ENCODE data around the gene EVA1C.
"Not testable (repeated sequence)": the region's sequence is repeated elsewhere in the genome, so short reads cannot be mapped to it uniquely, and the experiment has no call there.

The EVA1C gene

DNA sequence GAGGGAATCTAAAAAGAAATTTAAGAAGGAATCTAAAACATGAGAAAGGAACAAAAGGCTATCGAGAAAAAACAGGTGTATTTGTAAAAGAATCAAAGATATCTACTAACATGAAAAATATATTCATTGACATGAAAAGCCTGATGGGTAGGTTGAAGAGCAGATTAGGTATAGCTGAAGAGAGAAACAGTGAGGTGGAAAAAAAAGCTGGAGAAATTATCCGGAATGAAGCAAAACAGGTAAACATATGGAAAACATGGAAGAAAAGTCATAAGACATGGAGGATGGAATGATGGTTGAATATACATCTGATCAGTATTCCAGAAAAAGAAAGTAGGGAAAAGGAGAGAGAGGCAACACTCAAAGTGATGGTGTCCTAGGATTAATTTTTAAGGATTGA lies 9.6 kb downstream of the EVA1C start:
- intact Hi-C loops (cut with DNase I) = no loop called here

DNA sequence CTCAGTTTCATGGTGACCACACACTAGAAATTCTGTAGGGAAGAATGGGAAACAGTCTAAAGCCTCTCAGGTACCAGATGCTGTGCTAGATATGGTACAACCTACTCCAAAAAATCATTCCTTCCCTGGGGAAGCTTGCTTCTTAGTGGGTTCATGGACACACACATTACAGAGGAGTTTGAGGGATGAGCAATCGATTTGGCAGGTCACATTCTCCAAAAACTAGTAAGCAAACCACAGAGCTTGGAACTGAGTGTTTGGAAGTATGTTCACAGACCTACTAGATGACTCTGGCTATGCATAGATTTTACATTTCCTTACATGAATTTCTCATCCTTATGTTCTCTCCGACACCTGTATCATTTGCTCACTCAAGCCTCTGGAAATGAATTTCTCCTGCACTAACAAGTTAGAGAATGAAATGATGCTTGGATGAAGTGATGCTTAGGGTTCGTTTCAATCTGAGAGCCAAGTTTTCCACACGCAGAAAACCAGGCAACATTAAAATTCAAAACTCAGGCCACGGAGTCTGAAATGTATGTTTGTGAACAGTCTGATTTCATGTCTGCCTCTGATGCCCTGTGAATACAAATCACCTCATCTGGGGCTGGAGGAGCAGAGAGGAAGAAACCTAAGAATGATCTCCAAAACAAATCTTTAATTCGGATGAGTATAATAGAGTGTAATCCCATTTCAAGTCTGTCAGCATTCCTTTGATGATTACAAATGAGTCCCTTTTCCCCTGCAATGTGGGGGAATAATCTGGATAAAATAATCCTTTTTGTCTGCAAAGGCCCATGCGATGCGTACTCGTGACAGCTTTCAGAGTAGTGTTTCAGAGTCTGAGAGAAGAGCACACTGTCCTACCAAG lies 11.0 kb downstream of the EVA1C start:
- intact Hi-C loops (cut with DNase I) = no loop called here
- DNase-seq = no peak

More for the DNA sequence above, 9.6 kb downstream of the EVA1C start:
- no peak for DNase-seq

DNA sequence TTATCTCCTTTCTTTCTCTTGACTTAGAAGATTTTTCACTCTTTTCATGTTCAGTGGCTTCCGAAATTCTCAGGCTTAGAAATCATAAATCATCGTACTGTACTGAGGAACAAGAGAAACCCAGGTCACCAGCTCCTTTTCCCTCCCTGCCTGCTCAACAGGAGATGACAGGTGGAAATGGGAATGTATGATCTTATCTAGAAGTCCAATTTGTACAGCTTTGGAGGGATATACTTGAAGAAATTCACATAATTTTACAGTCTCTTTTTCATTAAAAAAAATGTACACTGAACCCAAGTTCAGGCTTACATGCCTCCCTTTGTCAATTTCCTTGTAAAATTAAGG lies 11.7 kb downstream of the EVA1C start:
- intact Hi-C loops (cut with DNase I) = no loop called here

DNA sequence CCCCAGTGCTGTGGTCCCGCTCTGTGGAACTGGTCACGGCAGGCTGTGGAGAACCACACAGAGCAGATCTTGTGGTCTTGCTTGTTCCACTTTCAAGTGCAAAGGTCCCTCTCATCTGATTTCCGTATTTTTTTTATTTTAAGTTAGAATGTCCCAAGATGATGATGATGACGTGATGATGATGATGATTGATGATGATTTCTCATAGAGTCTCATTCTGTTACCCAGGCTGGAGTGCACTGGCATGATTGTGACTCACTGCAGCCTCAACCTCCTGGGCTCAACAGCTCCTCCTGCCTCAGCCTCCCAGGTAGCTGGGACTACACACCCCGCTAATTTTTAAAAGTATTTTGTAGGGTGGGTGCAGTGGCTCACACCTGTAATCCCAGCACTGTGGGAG lies 12.2 kb downstream of the EVA1C start:
- intact Hi-C loops (cut with DNase I) = loop anchor here (5.0 kb wide), 1 partner anchor 143 kb away; no protein-coding TSS in a partner anchor
- DNase-seq = no peak

More for the DNA sequence above, 11.7 kb downstream of the EVA1C start:
- no peak for DNase-seq

DNA sequence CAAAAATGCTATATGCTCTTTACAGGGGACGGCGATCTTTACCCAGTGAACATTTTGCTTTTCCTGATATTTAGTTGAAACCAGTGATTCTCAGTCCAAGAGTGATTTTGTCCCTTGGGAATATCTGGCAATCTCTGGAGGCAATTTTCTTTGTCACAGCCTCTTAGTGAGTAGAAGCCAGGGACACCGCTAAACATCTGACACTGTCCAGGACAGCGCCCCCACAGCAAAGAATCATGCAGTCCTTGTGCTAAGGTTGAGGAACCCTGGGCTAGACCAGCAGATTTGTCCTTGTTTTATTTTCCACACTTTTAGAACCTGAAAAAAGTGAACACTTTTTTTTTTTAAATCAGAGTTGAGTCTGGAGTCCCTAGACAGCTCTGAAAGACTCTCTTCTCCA lies 13.1 kb downstream of the EVA1C start:
- DNase-seq = no peak
- intact Hi-C loops (cut with DNase I) = loop anchor here (5.0 kb wide), 1 partner anchor 142 kb away; no protein-coding TSS in a partner anchor

DNA sequence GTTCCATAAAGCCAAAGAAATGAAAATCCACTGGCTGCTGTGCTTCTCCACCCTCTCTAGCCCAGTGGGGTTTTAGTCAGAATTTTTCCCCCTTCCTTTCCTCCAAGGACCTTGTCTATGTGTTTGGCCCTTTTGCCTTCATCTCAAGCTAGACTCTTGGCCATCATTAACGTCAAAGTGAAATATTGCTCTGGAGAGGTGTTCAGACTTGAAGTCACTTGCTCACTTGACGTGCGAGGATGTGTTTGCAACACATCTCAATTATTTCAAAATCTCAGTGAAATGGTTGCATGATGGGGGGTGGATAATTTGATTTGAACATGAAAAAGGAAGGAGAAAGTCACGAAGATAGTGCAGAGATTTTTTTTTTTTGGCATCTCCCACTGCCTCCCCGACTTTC lies 13.6 kb downstream of the EVA1C start:
- DNase-seq = no peak
- intact Hi-C loops (cut with DNase I) = loop anchor here (5.0 kb wide), 1 partner anchor 141 kb away; no protein-coding TSS in a partner anchor

DNA sequence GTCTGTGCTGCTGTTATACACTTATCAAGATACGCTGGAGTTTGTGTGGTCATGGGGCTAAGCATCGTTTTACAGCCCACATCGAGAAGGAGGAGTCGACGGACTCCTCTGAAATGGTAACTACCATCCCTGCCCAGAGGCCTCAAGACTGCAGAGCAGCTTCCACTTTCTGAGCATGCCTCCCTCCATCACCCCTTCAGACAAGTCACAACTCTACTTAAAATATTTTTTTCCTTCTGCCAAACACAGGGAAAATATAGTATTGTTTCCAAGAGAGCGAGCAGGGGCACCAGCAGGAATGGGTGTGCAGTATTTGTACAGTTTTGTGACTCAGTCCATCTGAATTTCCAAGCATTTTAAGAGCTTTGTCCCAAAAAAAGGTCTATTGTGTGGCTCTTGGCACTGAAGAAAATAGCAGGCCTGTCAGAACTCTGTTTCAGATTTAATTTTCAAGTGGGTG lies 14.1 kb downstream of the EVA1C start:
- intact Hi-C loops (cut with DNase I) = loop anchor here (5.0 kb wide), 1 partner anchor 141 kb away; no protein-coding TSS in a partner anchor
- peak in 1 of 10 donors; percentile 27 for DNase-seq

DNA sequence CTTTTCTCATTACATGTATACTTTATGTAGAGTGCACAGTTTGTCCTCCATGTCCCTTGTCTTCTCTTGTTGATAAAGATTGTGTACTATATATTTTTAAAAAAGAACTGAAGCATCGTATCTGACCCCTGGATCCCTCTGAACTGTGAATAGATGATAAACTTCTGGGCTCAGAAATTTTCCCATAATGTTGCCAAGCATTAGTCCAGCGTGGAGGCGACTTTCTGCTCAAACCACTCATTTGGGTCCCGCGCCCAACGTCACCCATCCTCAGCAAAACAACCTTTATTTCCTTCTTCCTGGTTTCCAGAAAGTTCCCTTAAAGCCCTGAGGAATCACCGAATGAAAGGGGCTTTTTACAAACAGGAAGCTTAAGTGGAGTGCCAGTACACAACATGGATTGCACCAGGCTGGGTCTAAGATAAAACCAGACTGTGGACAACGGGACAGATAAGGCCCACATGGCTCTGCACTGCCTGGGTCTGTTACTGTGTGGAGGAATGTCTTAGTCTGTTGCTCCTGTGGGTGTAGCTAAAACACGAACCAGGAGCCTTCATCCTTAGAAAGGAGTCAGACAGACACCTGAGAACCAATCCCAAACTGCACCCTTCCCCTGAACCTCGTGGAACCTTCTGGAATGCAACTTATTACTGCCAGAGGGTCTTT lies 15.6 kb downstream of the EVA1C start:
- intact Hi-C loops (cut with DNase I) = loop anchor here (5.0 kb wide), 1 partner anchor 139 kb away; no protein-coding TSS in a partner anchor

DNA sequence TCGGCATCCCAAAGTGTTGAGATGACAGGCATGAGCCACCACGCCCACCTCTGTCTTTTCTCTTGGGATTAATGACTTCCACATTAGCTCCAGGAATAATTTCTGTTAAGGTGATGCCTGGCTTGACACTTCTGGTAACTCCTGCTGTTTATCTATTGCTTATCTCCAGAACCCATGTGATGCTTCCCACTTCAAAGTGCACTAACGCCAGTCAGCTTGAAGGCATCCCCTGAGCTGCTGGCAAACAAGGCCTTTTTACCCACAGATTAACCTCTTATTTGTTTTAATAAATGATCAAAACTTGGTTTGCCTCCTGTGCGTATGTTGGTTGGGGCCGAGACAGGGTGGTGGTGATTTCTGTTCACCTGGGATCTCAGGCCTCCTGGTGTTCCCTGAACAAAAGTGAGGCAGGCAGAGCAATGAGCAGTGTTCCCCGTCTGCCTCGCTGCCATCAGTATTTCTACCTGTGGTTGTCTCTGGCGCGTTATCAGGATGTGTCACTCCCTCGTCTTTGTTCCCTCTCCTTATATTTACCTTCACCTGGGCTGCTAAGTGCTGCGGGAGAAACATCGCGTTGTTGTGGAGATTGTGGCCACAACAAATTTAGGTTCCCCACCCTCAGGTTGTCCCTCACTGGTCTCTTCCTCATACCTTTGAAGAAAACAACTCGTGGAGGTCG lies 20.6 kb downstream of the EVA1C start:
- intact Hi-C loops (cut with DNase I); DNase-seq: not testable (repeated sequence)

More for the DNA sequence above, 15.6 kb downstream of the EVA1C start:
- DNase-seq = no peak

DNA sequence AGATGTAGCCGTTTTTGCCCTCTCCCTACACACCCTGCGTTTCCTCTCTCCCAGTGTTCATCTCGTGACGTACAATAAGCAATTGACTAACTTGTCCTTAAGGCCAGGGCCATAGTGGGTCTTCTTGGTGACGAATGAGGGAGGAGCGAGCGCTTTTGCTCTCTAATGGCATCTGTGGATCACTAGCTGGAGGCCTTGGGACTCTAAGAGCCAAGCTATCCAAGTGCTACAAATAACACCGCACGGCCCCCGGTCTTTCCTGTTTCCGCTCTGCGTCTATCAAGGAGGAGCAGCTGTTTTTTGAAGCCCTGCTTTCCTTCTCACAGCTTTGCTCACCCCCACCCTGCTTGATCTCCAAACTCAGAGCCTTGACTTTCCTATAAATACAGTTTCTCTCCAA lies 25.2 kb downstream of the EVA1C start:
- DNase-seq = peak in 1 of 10 donors; percentile 62
- intact Hi-C loops (cut with DNase I) = no loop called here

DNA sequence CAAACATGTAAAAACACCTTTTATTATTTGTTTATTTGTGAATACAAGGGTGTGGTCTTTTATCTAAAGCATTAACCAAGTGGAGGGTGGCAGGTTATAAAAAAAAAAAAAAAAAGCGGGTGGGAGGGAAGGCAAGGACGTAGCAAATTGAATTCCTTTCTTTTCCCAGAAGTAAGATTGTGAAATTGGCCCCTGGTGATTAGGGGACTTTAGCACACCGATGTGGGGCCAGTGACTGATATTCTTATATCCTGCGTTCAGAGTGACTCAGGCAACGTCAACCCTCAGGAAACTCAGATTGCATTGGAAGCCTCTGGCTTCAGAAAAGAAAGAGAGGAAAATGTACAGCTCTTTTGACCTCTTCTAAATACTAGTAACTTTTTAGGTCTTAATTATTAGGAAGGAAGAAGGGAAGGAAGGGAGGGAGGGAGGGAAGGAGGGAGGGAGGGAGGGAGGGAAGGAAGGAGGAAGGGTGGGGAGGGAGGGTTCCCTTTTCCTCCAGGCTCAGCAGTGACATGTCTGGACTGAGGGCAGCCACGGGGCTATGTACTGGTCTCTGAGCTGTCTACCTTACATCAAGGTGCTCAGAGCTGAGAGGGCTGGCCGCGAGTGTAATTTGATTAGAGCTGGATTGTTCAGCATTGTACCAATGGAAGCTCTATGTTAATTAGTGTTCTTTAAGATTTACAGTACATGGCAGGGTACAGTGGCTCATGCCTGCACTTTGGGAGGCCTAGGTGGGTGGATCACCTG lies 30.2 kb downstream of the EVA1C start:
- intact Hi-C loops (cut with DNase I) = no loop called here
- peak in 1 of 10 donors; percentile 40 for DNase-seq

DNA sequence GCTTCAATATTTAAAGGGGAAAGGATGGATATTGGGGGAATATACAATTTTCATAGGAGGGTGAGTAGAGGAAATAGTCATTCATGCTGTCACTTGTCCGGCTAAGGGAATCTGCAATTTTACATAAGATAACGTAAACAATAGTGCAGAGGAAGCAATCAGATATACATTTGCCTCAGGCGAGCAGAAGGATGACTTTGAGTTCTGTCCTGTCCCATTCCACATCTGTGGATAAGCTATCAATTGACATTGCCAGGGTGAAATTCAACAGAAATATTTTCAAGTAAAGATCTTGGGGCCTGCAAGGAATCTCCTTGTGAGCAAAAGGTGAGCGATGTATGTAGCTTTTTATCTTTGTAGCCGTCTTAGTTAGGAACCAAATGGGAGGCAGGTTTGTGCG lies 32.6 kb downstream of the EVA1C start:
- intact Hi-C loops (cut with DNase I) = no loop called here
- peak in 1 of 10 donors; percentile 2 for DNase-seq

DNA sequence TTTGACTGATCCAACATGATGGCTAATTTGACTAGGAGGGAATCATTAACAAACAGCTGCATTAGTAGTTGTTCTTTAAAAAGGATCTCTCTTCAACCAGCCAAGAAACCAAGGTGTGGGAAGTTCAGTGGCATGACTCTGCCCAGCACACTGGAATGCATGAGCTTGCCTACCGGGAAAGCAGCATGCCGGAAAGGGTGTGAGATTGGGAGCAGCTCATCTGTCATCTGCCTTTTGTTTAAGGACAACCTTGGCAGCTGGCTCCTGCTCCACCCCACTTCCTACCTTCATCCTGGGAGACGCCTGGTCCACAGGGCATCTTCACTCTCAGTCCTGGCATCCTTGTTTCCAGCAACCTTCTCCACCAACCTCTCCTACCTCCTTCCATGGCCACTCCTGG lies 33.9 kb downstream of the EVA1C start:
- DNase-seq = peak in 1 of 10 donors; percentile 50
- intact Hi-C loops (cut with DNase I) = not testable (repeated sequence)

DNA sequence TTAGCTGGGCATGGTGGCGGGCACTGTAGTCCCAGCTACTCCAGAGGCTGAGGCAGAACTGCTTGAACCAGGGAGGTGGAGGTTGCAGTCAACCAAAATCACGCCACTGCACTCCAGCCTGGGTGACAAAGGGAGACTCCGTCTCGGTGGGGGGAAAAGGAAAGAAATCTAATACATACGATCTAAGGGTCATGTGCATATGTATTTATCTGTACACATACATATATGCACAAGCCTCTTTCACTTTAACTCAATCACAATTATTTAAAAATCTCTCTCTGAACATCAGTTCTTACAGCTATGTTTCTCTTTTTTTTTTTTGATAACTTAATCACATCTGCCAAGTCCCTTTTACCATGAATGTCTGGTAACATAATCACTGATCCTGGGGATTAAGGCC lies 34.7 kb downstream of the EVA1C start:
- peak in 1 of 10 donors; percentile 16 for DNase-seq
- intact Hi-C loops (cut with DNase I) = no loop called here

DNA sequence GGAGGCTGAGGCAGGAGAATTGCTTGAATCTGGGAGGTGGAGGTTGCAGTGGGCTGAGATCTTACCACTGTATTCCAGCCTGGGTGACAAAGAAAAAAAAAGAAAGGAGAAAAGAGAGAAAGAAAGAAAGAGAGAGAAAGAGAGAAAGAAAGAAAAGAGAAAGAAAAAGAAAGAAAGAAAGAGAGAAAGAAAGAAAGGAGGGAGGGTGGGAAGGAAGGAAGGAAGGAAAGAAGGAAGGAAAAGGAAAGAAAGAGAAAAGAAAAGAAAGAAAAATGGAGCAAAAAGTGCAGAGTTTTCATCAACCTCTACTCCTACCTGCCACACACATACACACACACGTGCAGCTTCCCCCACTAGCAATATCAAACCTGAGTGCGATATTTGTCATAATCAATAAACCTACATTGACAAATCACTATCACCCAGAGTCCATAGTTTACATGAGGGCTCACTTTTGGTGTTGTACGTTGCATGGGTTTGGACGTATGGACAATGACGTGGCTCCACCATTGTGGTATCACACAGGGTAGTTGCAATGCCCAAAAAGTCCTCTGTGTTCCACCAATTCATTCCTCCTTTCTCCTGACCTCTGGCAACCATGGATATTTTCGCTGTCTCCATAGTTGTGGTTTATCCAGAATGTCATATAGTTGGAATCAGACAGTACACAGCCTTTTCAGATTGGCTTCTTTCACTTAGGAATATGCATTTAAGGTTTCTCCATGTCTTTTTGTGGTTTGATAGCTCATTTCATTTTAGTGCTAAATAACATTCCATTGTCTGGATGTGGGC lies 36.5 kb downstream of the EVA1C start:
- intact Hi-C loops (cut with DNase I) = no loop called here
- peak in 1 of 10 donors; percentile 3 for DNase-seq

DNA sequence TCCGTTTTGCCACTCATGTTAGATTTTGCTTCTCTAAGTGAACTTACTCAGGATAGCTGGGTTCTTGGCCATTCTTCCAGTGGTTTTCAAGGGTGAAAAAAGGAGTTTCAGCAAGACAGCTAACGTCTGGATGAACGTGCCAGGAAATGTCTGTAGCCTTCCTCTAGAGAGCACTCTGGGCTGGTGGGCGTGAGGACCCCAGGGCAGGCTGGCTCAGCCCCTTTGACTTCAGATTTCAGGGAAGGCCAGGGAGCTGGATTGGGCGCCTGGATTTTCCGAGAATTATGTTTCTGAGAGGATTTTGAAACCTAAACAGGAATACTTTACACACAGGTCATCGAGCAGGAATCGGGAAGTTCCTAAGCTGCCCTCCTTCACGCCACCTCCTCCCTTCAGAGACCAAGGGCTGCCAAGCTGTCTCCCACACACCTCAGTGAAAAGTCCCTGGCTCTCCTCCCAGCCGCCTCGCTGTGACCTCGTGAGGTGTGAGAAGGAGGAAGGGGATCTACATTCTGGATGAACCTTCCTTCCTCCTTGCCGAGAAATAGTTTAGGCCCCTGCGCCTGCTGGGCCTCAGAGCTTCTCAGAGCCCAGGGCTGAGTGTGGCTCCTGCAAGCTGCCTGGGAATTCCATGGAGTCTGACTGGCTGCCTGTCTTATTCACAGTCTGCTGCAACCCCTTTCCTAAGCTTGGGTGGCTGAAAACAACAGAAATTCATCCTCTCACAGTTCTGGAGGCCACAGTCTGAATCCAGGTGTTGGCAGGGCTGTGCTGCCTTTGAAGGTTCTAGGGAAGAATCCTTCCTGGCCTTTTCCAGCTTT lies 38.6 kb downstream of the EVA1C start:
- DNase-seq = peak in 3 of 10 donors; percentile 21 to 84 (median 79)
- intact Hi-C loops (cut with DNase I) = not testable (repeated sequence)

DNA sequence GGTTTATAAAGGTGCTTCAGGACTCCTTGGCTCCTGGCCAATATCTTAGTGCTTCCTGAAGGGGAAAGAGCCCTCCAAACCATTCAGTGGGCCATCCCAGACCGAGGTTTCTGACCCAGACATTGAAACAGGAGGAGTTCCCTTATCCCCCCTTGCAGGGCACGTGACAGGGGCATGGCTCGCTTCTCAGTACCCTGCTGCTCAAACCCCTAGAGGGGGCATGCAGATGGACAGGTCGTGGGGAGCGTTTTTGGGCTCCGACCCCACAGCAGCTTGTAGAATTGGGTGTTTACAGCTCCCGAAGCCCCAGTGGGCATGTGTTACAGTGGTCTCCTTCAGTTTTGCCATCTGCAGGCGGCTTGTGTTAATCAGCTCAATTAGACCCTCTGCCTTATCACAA lies 39.7 kb downstream of the EVA1C start:
- intact Hi-C loops (cut with DNase I) = not testable (repeated sequence)
- DNase-seq = peak in 1 of 10 donors; percentile 18

DNA sequence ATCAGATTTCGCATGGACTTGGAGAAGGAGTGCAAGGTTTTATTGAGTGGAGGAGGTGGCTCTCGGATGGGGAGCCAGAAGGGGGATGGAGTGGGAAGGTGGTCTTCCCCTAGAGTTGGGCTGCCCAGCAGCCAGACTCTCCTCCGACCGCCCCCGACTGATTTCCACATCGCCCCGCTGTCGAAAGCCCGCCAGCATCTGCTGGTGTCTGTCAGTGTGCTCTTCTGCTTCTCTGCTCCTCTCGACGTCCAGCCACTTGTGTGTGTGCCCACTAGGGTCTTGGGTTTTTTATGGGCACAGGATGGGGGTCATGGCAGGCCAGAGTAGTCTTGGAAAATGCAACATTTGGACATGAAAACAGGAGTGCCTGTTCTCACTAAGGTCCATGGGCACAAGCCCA lies 40.1 kb downstream of the EVA1C start:
- DNase-seq = peak in 1 of 10 donors; percentile 58
- intact Hi-C loops (cut with DNase I) = no loop called here

All from posterior cingulate gyrus (tissue), 11 donors.